Psoas muscle (tissue), 8 donors: ENCODE measurements around the gene TXK. TPM values are rescaled to one million over a fixed set of nuclear protein-coding genes. Genes with fewer than 3 reads are reported as not detected.

Experiments used
- ATAC-seq, 4 donors: fragments of 200-7000 bp; cut with Tn5 transposase; one replicate each; pipeline ENCODE4 v1.9.1; 2020; ENCODE audit warnings: moderate library complexity in 3 of 4, mild to moderate bottlenecking in 2 of 4
- DNase-seq, 2 donors: peaks; one replicate each; pipeline ENCODE4 v3.0.0-alpha.2; 2020
- H3K27ac ChIP-seq: fragments of 200-600 bp; one replicate; pipeline ENCODE4 v1.8.0; 2022
- H3K27me3 ChIP-seq, 3 donors: fragments of 200-600 bp in 1 of 3; one replicate each; pipeline versions ENCODE4 v1.6.1 to v1.8.0; 2013 to 2022; ENCODE audit warnings: low read length in 2 of 3, mild to moderate bottlenecking in 2 of 3, moderate library complexity in 1 of 3; ENCODE audit not compliant: insufficient read depth in 3 of 3
- H3K36me3 ChIP-seq, 2 donors: fragments of 200-600 bp in 1 of 2; one replicate each; pipeline versions ENCODE4 v1.6.1 to v1.8.0; 2013 to 2022; ENCODE audit warnings: low read depth in 1 of 2, mild to moderate bottlenecking in 1 of 2, moderate library complexity in 1 of 2; ENCODE audit not compliant: insufficient read depth in 1 of 2
- H3K4me1 ChIP-seq: fragments of 200-600 bp; one replicate; pipeline ENCODE4 v1.8.0; 2022
- H3K4me3 ChIP-seq: fragments of 200-600 bp; one replicate; pipeline ENCODE4 v1.8.0; 2022; ENCODE audit warnings: mild to moderate bottlenecking
- H3K9me3 ChIP-seq: fragments of 200-600 bp; one replicate; pipeline ENCODE4 v1.8.0; 2022
- CTCF ChIP-seq: fragments of 200-600 bp; IDR thresholded peaks from one replicate; pipeline ENCODE4 v1.8.0; 2022; ENCODE audit warnings: antibody characterized with exemption
- WGBS, 3 donors: extraction: QIAGEN DNeasy Blood & Tissue Kit; methylation state at CpG; one replicate each; pipeline versions ENCODE4 v1.1.6 to v1.1.7; 2013; 5-methylcytosine and 5-hydroxymethylcytosine counted together
- intact Hi-C, 2 donors: fragments of 100-400 bp; cut with DNase I; formaldehyde crosslinking; loops; one replicate each; pipeline versions ENCODE4 v1.11.0 to v1.14.2; 2022
- polyA plus RNA-seq, 3 donors: library from polyadenylated mRNA; stranded (reverse); fragments of 200-250 nt; gene quantifications; one replicate each; pipeline ENCODE4 v1.2.3, GENCODE V29; 2013
- total RNA-seq, 4 donors: library from RNA; stranded (reverse); fragmentation: NEBNext Ultra II Directional in 2 of 4; extraction: Animal tissue kit (Norgen Biotek cat#: 25700) in 2 of 4; gene quantifications; one replicate each; pipeline versions ENCODE4 v1.2.1 to v1.2.4, GENCODE V29; 2021 to 2023
- donor health status: healthy with polysubstance abuse.
- donor health status: DM: no; HTN: no; CAD: no; lungs with moderate emphysema.
- donor health status: Bipolar disorder and iron deficiency.
- donor health status: healthy.
- donor health status: DM: yes; HTN: yes; CAD: no.
- donor health status: DM: no; HTN: no; CAD: no.
- donor health status: DM: no; HTN: no; CAD: no.
- donor health status: DM: yes; HTN: yes; CAD: no.

Gene TXK
- total and polyA plus RNA-seq, 7 donors = 0.07 to 0.52 (median 0.21) TPM; not detected in 1

DNA sequence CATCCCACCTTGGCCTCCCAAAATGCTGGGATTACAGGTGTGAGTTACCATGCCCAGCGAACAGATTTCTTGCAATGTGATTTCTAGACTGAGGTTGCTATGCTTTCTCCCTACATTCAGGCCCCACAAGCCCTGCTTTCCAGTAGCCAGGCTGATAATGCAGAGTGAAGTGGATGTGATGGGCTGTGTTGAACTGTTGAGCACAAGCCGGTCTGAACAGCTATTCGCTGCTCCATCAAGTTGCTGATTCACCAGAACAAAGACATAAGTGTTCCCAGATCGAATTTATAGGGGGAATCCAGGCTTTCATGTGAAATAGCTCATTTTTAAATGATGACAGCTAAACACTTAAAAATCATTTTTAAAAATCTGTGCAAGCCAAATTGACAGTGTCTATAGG lies 109.5 kb downstream of the TXK start:
- no peak for ATAC-seq
- WGBS, 3 donors = 65 to 76% (median 69%) methylated on average over 4 of the region's 4 CpGs
- no peak for TF ChIP-seq CTCF

DNA sequence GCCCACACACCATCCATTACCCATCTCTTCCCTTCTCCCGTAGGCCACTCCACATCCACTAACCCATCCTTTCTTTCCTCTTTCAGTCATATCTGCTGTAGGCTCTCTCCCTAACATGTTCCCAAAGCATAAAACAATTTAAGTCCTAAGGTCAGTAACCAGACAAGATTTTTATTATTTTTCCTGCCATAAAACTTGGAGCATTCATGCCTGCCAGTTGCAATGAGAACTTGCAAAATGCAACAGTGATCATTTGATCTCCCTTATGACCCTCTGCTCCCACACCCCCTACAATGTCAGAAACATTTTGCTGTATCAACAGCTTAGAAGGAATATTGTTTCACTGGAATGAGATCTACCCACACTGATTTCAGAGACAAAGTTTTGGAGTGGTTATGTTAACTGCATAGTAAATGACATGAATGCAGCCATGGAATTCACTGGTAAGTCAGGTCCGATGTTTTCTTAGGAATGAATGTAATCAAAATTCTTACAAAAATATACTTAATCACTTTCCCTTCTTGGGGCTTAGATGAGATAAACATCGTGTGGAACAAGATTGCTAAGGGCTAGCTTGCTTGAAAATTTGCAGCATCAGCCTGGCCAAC lies 111.8 kb downstream of the TXK start:
- Histone ChIP-seq H3K4me3 (no peak overlapping the region), H3K4me1 (peaks cover 4% of the 10 kb centered on the region), H3K27me3 (no peaks in the 10 kb centered on the region), H3K9me3 (no peaks in the 10 kb centered on the region), H3K27ac (no peak overlapping the region), H3K36me3 (no peaks in the 10 kb centered on the region)
- no peak for TF ChIP-seq CTCF
- intact Hi-C loops = no loop called here
- WGBS, 3 donors = 72 to 80% (median 73%) methylated on average over 3 of the region's 3 CpGs
- DNase-seq (no peak), ATAC-seq (no peak)

More for the DNA sequence above, 109.5 kb downstream of the TXK start:
- peaks cover 4% of the 10 kb centered on the region for H3K4me1 ChIP-seq
- no peaks in the 10 kb centered on the region for H3K36me3 ChIP-seq
- intact Hi-C loops = no loop called here
- no peak overlapping the region for H3K27ac ChIP-seq
- H3K27me3 ChIP-seq = no peaks in the 10 kb centered on the region
- DNase-seq = no peak
- H3K4me3 ChIP-seq = no peak overlapping the region
- H3K9me3 ChIP-seq = no peaks in the 10 kb centered on the region

DNA sequence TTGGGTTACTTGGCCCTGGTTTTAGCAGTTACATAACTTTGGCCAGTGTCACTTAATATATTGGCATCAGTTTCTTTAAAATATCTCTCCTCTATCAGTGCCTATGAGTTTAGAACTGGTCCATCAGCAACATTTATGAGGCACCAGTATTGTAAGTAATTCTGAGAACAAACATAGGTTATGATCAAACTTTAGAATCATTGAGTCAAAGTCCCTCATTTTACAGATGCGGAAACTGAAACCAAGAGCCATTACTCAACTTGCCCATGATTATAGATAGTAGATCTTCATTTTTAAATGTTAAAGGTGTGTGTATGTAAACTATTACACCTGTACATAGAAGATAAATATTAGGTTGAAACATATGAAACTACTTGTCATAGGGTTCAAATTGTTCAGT lies 113.0 kb downstream of the TXK start:
- Histone ChIP-seq H3K9me3 (no peaks in the 10 kb centered on the region), H3K4me1 (peaks cover 4% of the 10 kb centered on the region), H3K27ac (no peak overlapping the region), H3K36me3 (no peaks in the 10 kb centered on the region), H3K4me3 (no peak overlapping the region), H3K27me3 (no peaks in the 10 kb centered on the region)
- 4 to 76% (median 57%) methylated on average over 1 of the region's 1 CpG for WGBS, 3 donors
- DNase-seq (no peak), ATAC-seq (no peak)
- intact Hi-C loops = no loop called here
- no peak for TF ChIP-seq CTCF

- H3K4me1 ChIP-seq = peaks cover 4% of the 10 kb centered on the region
- no peak for DNase-seq
- no peak for ATAC-seq
- H3K36me3 ChIP-seq = no peaks in the 10 kb centered on the region
- no peaks in the 10 kb centered on the region for H3K9me3 ChIP-seq
- intact Hi-C loops = loop anchor here in 1 of 2 donors (5.0 kb wide), 1 partner anchor 69 kb away; no protein-coding TSS in a partner anchor
- no peak for TF ChIP-seq CTCF
- no peaks in the 10 kb centered on the region for H3K27me3 ChIP-seq
- no peak overlapping the region for H3K4me3 ChIP-seq
- 52 to 76% (median 62%) methylated on average over 2 of the region's 2 CpGs for WGBS, 3 donors
- H3K27ac ChIP-seq = no peak overlapping the region
These were observed 115.9 kb downstream of the TXK start for GRCh38 chr4:48018112-48018511.

DNA sequence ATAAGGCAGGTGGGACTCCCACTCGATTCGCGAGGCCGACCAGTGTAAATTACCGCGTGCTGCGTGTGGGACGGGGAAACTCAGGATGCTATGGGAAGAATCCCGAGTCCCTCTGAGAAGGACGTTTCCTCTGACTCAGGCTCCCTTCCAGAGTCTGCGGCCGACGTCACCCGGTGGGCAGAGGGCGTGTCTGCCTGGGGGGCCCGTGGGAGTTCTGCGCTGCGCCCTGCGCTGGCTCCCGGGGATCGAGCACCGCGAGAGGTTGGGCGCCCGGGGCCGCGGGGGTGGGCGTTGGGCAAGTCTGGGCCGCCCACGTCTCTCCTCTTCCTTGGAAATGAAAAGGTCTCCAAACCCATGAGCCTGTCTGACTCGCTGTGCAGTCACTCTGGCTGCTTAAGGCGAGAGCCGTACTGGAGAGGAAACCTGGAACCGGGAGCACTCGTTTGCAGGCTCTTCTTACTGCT lies 116.9 kb downstream of the TXK start:
- Histone ChIP-seq H3K4me1 (peaks cover under 1% of the 10 kb centered on the region), H3K9me3 (no peaks in the 10 kb centered on the region), H3K36me3 (no peaks in the 10 kb centered on the region), H3K27me3 (no peaks in the 10 kb centered on the region), H3K27ac (peak overlapping the region; percentile 84), H3K4me3 (peak overlapping the region; percentile 87)
- no peak for TF ChIP-seq CTCF
- peak; percentile 39 to 55 for DNase-seq
- 1 to 2% (median 1%) methylated on average over 33 to 35 of the region's 35 CpGs for WGBS, 3 donors
- intact Hi-C loops = loop anchor here in 1 of 2 donors (5.0 kb wide), 1 partner anchor 70 kb away; no protein-coding TSS in a partner anchor
- peak; percentile 59 to 77 (median 68) for ATAC-seq
